HL-60 (cell line): Measurements from ENCODE around the gene TSPAN2.

ENCODE experiments used
- POLR2AphosphoS5 ChIP-seq: IDR thresholded peaks from 2 replicates; pipeline ENCODE4 v1.6.1; 2012; ENCODE audit warnings: low read depth
- TF ChIP-seq, protein P1 (sequence below): IDR thresholded peaks from one replicate; pipeline ENCODE4 v1.5.1; 2011; ENCODE audit warnings: low read length, control low read depth, inconsistent platforms; ENCODE audit not compliant: insufficient read depth

DNA sequence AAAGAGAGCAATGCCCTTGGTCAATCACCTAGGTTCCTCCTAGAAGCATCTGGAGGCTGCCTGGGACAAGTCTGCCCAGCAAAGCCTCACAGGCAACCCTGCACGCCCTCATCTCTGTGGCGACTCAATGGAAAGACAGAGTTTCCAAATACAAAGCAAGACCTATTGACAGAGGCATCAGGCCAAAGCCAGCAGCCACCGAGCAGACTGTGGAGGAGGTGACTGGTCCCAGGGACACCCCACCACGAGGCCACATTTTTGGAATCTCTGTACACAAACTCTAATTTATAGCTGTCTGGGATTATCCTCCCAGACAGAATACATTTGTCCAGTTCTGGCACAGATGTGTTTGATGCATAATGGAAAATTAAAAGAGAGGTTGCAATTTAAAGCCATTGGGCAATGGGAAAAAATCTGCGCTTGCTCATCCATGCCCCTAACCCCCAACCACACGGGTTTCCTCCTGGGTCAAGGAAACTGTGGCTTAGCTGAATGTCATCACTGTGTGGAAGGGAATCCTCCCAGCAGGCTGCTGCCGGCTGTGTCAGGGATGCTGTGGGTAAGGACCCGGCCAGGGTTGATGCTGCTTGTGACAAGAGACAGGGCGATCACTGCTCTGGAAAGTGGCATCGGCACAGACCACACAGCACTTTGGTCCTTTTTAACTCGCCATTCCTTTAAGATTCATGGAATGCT, 14.3 kb downstream of the TSPAN2 start:
- TF ChIP-seq, protein P1, sequence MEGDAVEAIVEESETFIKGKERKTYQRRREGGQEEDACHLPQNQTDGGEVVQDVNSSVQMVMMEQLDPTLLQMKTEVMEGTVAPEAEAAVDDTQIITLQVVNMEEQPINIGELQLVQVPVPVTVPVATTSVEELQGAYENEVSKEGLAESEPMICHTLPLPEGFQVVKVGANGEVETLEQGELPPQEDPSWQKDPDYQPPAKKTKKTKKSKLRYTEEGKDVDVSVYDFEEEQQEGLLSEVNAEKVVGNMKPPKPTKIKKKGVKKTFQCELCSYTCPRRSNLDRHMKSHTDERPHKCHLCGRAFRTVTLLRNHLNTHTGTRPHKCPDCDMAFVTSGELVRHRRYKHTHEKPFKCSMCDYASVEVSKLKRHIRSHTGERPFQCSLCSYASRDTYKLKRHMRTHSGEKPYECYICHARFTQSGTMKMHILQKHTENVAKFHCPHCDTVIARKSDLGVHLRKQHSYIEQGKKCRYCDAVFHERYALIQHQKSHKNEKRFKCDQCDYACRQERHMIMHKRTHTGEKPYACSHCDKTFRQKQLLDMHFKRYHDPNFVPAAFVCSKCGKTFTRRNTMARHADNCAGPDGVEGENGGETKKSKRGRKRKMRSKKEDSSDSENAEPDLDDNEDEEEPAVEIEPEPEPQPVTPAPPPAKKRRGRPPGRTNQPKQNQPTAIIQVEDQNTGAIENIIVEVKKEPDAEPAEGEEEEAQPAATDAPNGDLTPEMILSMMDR, result no peak
- no peak for TF ChIP-seq POLR2AphosphoS5
